ENCODE measurements around the gene CD48. TPM values are rescaled to one million over a fixed set of nuclear protein-coding genes. Genes with fewer than 3 reads are reported as not detected.

The CD48 gene
- total RNA-seq, 2 donors from 2014 or later, result 0.55 to 1.1 TPM

DNA sequence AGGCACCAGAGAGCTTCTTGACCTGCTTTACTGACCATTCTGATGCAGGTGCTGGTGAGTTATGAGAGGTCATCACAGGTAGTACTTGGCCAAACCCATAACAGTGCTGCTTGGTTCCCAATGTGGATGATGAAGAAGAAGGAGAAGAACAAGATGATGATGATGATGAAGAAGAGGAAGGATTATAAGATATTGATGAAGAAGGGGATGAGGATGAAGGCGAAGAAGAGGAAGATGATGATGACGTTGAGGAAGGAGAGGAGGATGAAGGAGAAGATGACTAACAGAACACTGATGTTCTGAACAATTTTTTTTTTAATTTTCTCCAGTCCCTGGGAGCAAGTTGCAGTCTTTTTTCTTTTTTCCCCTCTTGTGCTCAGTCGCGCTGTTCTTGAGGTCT is 40.9 kb downstream of the CD48 start:
- no peak for DNase-seq
- Histone ChIP-seq H3K27me3 (ENCODE audit: control insufficient read depth, insufficient read depth, low read length, poor library complexity, severe bottlenecking) (no peaks in the 10 kb centered on the region), H3K27ac (ENCODE audit: low read depth, low read length) (no peak overlapping the region), H3K4me1 (ENCODE audit: control insufficient read depth, insufficient read depth, low read length) (peaks cover 33% of the 10 kb centered on the region), H3K9me3 (ENCODE audit: control insufficient read depth, low read length) (peaks cover 24% of the 10 kb centered on the region), H3K36me3 (ENCODE audit: control insufficient read depth, insufficient read depth, low read length) (no peaks in the 10 kb centered on the region), H3K4me3 (ENCODE audit: low read length) (no peak overlapping the region), H3K9ac (ENCODE audit: extremely low read depth, low read length, poor library complexity, severe bottlenecking) (no peak overlapping the region)
- H3K9me3 Mint-ChIP-seq, result peaks cover 9% of the 10 kb centered on the region
- no peak overlapping the region for H3K4me3 Mint-ChIP-seq
- peaks cover 19% of the 10 kb centered on the region for H3K4me1 Mint-ChIP-seq
- TF ChIP-seq CTCF (conservative IDR thresholded peaks at IDR 0.05), result no peak
- no peak overlapping the region for H3K27ac Mint-ChIP-seq
- 96 to 100% methylated on average over 2 to 4 of the region's 4 CpGs for WGBS, 2 experiments (ENCODE audit: insufficient coverage in 1 of 2, insufficient read length in 1 of 2)
- peaks cover 3% of the 10 kb centered on the region for H3K36me3 Mint-ChIP-seq (ENCODE audit: low read depth)
- H3K27me3 Mint-ChIP-seq (ENCODE audit: insufficient read depth), result no peaks in the 10 kb centered on the region

DNA sequence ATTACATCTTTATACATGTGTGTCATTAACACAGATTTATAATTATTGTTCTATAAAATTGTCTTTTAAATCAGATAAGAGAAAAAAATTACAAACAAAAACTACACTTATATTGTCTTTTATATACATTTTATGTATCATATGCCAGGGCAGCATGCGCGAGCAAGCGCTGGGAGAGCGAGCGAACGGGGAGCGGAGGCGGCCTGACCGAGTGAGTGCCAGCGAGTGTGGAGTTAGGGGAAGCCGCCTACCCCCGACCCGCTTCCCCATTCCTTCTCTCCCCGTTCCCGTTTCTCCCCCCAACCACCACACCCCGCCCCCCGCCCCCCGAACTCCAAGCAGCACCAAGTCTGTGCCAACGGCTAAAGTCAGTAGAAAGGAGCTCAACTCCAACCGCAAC is 41.8 kb downstream of the CD48 start:
- no peak for DNase-seq
- H3K36me3 Mint-ChIP-seq (ENCODE audit: low read depth), result peaks cover 3% of the 10 kb centered on the region
- no peak overlapping the region for H3K4me3 ChIP-seq (ENCODE audit: low read length)
- H3K27me3 ChIP-seq (ENCODE audit: control insufficient read depth, insufficient read depth, low read length, poor library complexity, severe bottlenecking), result no peaks in the 10 kb centered on the region
- no peaks in the 10 kb centered on the region for H3K27me3 Mint-ChIP-seq (ENCODE audit: insufficient read depth)
- H3K4me1 ChIP-seq (ENCODE audit: control insufficient read depth, insufficient read depth, low read length), result peaks cover 34% of the 10 kb centered on the region
- H3K36me3 ChIP-seq (ENCODE audit: control insufficient read depth, insufficient read depth, low read length), result no peaks in the 10 kb centered on the region
- no peak overlapping the region for H3K4me3 Mint-ChIP-seq
- 95% methylated on average over 17 of the region's 20 CpGs; no CpG with 5 or more reads in 1 of the 2 experiments for WGBS, 2 experiments (ENCODE audit: insufficient coverage in 1 of 2, insufficient read length in 1 of 2)
- peaks cover 19% of the 10 kb centered on the region for H3K4me1 Mint-ChIP-seq
- H3K27ac ChIP-seq (ENCODE audit: low read depth, low read length), result no peak overlapping the region
- H3K9ac ChIP-seq (ENCODE audit: extremely low read depth, low read length, poor library complexity, severe bottlenecking), result no peak overlapping the region
- peaks cover 24% of the 10 kb centered on the region for H3K9me3 ChIP-seq (ENCODE audit: control insufficient read depth, low read length)
- peaks cover 9% of the 10 kb centered on the region for H3K9me3 Mint-ChIP-seq
- TF ChIP-seq CTCF (conservative IDR thresholded peaks at IDR 0.05), result no peak
- H3K27ac Mint-ChIP-seq, result no peak overlapping the region

GRCh38 chr1:160669276-160669675 is 42.3 kb downstream of the CD48 start:
- Histone ChIP-seq H3K27ac (ENCODE audit: low read depth, low read length) (no peak overlapping the region), H3K36me3 (ENCODE audit: control insufficient read depth, insufficient read depth, low read length) (no peaks in the 10 kb centered on the region), H3K4me1 (ENCODE audit: control insufficient read depth, insufficient read depth, low read length) (peaks cover 37% of the 10 kb centered on the region), H3K27me3 (ENCODE audit: control insufficient read depth, insufficient read depth, low read length, poor library complexity, severe bottlenecking) (no peaks in the 10 kb centered on the region), H3K9ac (ENCODE audit: extremely low read depth, low read length, poor library complexity, severe bottlenecking) (no peak overlapping the region), H3K9me3 (ENCODE audit: control insufficient read depth, low read length) (peaks cover 24% of the 10 kb centered on the region), H3K4me3 (ENCODE audit: low read length) (peak overlapping the region; percentile 52)
- no peak overlapping the region for H3K27ac Mint-ChIP-seq
- H3K9me3 Mint-ChIP-seq, result peaks cover 9% of the 10 kb centered on the region
- no peaks in the 10 kb centered on the region for H3K27me3 Mint-ChIP-seq (ENCODE audit: insufficient read depth)
- DNase-seq, result no peak
- H3K4me1 Mint-ChIP-seq, result peaks cover 19% of the 10 kb centered on the region
- H3K36me3 Mint-ChIP-seq (ENCODE audit: low read depth), result peaks cover 3% of the 10 kb centered on the region
- TF ChIP-seq CTCF (conservative IDR thresholded peaks at IDR 0.05), result no peak
- H3K4me3 Mint-ChIP-seq, result no peak overlapping the region

All from endodermal cell (in vitro differentiated cells).